GM18870 (cell line): Measurements from ENCODE around the gene THOP1.

Experiments used
- ATAC-seq: cut with Tn5 transposase; IDR thresholded peaks from one replicate; pipeline ENCODE4 v1.9.1; 2021; ENCODE audit warnings: moderate library complexity; ENCODE audit not compliant: unreplicated experiment

Gene THOP1

GRCh38 chr19:2802826-2803225 is 17.5 kb downstream of the THOP1 start:
- no peak for ATAC-seq

- no peak for ATAC-seq
Measured at GRCh38 chr19:2803486-2804155, 18.3 kb downstream of the THOP1 start.

GRCh38 chr19:2804156-2805004 is 19.1 kb downstream of the THOP1 start:
- no peak for ATAC-seq

- no peak for ATAC-seq
Measured at GRCh38 chr19:2805261-2805900, 20.1 kb downstream of the THOP1 start.

GRCh38 chr19:2805991-2806649 is 20.8 kb downstream of the THOP1 start:
- ATAC-seq = no peak

- no peak for ATAC-seq
Measured at GRCh38 chr19:2806736-2807378, 21.6 kb downstream of the THOP1 start.

GRCh38 chr19:2807379-2808128 is 22.3 kb downstream of the THOP1 start:
- no peak for ATAC-seq

GRCh38 chr19:2808129-2808941 is 23.0 kb downstream of the THOP1 start:
- ATAC-seq = no peak

GRCh38 chr19:2809387-2810140 is 24.3 kb downstream of the THOP1 start:
- no peak for ATAC-seq

- ATAC-seq = no peak
Measured at GRCh38 chr19:2810141-2811091, 25.1 kb downstream of the THOP1 start.

- no peak for ATAC-seq
Measured at GRCh38 chr19:2811221-2811722, 26.0 kb downstream of the THOP1 start.

- no peak for ATAC-seq
Measured at GRCh38 chr19:2811735-2812413, 26.6 kb downstream of the THOP1 start.

GRCh38 chr19:2812414-2813234 is 27.3 kb downstream of the THOP1 start:
- no peak for ATAC-seq

- no peak for ATAC-seq
Measured at GRCh38 chr19:2813235-2814160, 28.2 kb downstream of the THOP1 start.

GRCh38 chr19:2814426-2814825 is 29.1 kb downstream of the THOP1 start:
- no peak for ATAC-seq
